ENCODE data around the gene ABLIM1. TPM values are rescaled to one million over a fixed set of nuclear protein-coding genes. Genes with fewer than 3 reads are reported as not detected.

ABLIM1 gene
- total and polyA plus RNA-seq, 10 of the 15 experiments (the other 5 are each of a cell fraction or from before 2014, with no cell fraction given): 14.2 to 50.5 (median 28.1) TPM

- TF ChIP-seq REST (IDR thresholded peaks at IDR 0.05; ENCODE audit: low read depth, low read length): no peak
These were observed 204.5 kb downstream of the ABLIM1 start (continued) for GRCh38 chr10:114453576-114453975.

GRCh38 chr10:114448897-114449296, 209.2 kb downstream of the ABLIM1 start:
- in situ Hi-C loops (cut with MboI): loop anchor here (25.0 kb wide), 2 partner anchors 88 to 262 kb away; partner anchors contain the start of gene TDRD1
- H3K27me3 ChIP-seq (replicated peaks in 1 of 2; ENCODE audit: control insufficient read depth in 2 of 2, insufficient read depth in 2 of 2, low read length in 1 of 2): no peaks in the 10 kb centered on the region
- no peak for ATAC-seq
- ChIA-PET RAD21 (ENCODE audit: unreplicated experiment) (no interaction called here), CTCF (interaction anchor here (1.2 to 4.1 kb wide), 3 partner anchors 10 to 145 kb away, joined by 4 to 16 read pairs (median 12); no protein-coding TSS in a partner anchor), SMC1A (ENCODE audit: uncharacterized antibody, unreplicated experiment) (interaction anchor here (0.7 to 2.0 kb wide), 3 partner anchors 79 to 145 kb away, joined by 4 to 5 read pairs (median 4); no protein-coding TSS in a partner anchor), POLR2A (no interaction called here)
- DNase-seq (ENCODE audit: low read depth, low spot score): no peak
- BruUV-seq (replicated peaks): no TSS peak
- H3K4me2 ChIP-seq (ENCODE audit: control insufficient read depth, insufficient read depth): no peak overlapping the region
- intact Hi-C loops (cut with micrococcal nuclease; ENCODE audit: unreplicated experiment): no loop called here
- WGBS (ENCODE audit: insufficient coverage, insufficient replicate concordance, low lambda C conversion rate, missing lambda C conversion rate): 43% methylated on average over 2 of the region's 2 CpGs
- H2AFZ ChIP-seq (ENCODE audit: control insufficient read depth, low read depth, low read length): no peak overlapping the region
- H4K20me1 ChIP-seq (ENCODE audit: control insufficient read depth, insufficient read depth): no peaks in the 10 kb centered on the region
- no peak overlapping the region for H3K27ac ChIP-seq (ENCODE audit: control insufficient read depth, insufficient read depth)
- TF ChIP-seq MTA3 (IDR thresholded peaks at IDR 0.05; ENCODE audit: borderline replicate concordance, low read length) (no peak), CHD4 (IDR thresholded peaks at IDR 0.05) (no peak), YY1 (IDR thresholded peaks at IDR 0.05; ENCODE audit: low read depth, low read length) (no peak), NBN (IDR thresholded peaks at IDR 0.05) (no peak), USF2 (IDR thresholded peaks at IDR 0.05; ENCODE audit: borderline replicate concordance, low read depth, low read length) (no peak), IRF3 (IDR thresholded peaks at IDR 0.05) (no peak), ATF2 (IDR thresholded peaks at IDR 0.05; ENCODE audit: low read length) (no peak), ZNF217 (IDR thresholded peaks at IDR 0.05) (no peak), NR2F1 (conservative IDR thresholded peaks at IDR 0.05) (no peak), YBX1 (IDR thresholded peaks at IDR 0.05) (no peak), ZZZ3 (IDR thresholded peaks at IDR 0.05; ENCODE audit: control insufficient read depth, insufficient read length, low read depth) (no peak), ETV6 (conservative IDR thresholded peaks at IDR 0.05 in 1 of 2, IDR thresholded peaks at IDR 0.05 in 1 of 2; ENCODE audit: borderline replicate concordance in 1 of 2, low read depth in 1 of 2) (no peak), RUNX3 (IDR thresholded peaks at IDR 0.05; ENCODE audit: low read length) (no peak), STAT3 (IDR thresholded peaks at IDR 0.05; ENCODE audit: low read depth, low read length) (no peak), MXI1 (IDR thresholded peaks at IDR 0.05; ENCODE audit: low read depth, low read length) (no peak), NR2C1 (IDR thresholded peaks at IDR 0.05) (no peak)
- no peaks in the 10 kb centered on the region for H3K9me3 ChIP-seq (replicated peaks; ENCODE audit: control insufficient read depth, insufficient read depth, low read length)
- peaks cover 0 to 7% of the 10 kb centered on the region in 2 experiments; a peak in 1 of 4 replicates for H3K36me3 ChIP-seq (ENCODE audit: control insufficient read depth in 2 of 2, insufficient read depth in 2 of 2, low read length in 1 of 2)
- no peaks in the 10 kb centered on the region for H3K4me1 ChIP-seq (ENCODE audit: control insufficient read depth, insufficient read depth, low read length)
- H3K4me3 ChIP-seq: no peak overlapping the region
- no peaks in the 10 kb centered on the region for H3K79me2 ChIP-seq (ENCODE audit: control insufficient read depth, insufficient read depth, low read length)
- H3K9ac ChIP-seq (ENCODE audit: control insufficient read depth, insufficient read depth, low read length): no peak overlapping the region
- FAIRE-seq: no peak
